Measurements from ENCODE around the gene ARHGEF4. TPM values are rescaled to one million over a fixed set of nuclear protein-coding genes. Genes with fewer than 3 reads are reported as not detected.
"Not testable (repeated sequence)": the region's sequence is repeated elsewhere in the genome, so short reads cannot be mapped to it uniquely, and the experiment has no call there.

The ARHGEF4 gene
- polyA plus RNA-seq, 3 donors from 2014 or later = not detected

DNA sequence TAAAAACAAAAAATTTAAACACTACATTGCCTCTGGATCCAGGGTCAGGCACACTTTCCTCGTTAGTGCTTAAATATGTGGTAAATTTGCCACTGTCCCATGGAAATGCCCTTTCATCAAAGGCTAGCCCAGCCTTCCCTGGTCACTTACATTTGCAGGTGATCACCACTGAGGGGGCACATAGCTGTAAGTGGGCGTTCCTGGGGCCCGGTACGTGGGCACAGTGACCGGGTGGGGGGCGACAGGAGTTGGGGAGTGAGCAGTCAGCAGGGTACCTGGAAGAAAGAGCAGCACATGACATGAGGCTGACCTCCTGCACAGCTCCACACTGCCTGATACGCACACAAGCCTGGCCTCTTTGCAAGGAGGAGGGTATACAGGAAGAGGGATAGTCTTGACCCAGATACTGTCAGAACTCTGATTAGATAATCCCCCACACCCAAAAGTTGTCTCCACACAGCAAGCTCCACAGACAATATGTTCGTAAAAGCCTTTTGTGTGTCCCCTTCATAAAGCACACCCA is 216.1 kb downstream of the ARHGEF4 start:
- H3K4me1 Mint-ChIP-seq = peaks cover 19 to 23% of the 10 kb centered on the region in 2 donors
- peaks cover 10 to 57% (median 23%) of the 10 kb centered on the region in 3 donors for H3K36me3 Mint-ChIP-seq
- no peak for DNase-seq

DNA sequence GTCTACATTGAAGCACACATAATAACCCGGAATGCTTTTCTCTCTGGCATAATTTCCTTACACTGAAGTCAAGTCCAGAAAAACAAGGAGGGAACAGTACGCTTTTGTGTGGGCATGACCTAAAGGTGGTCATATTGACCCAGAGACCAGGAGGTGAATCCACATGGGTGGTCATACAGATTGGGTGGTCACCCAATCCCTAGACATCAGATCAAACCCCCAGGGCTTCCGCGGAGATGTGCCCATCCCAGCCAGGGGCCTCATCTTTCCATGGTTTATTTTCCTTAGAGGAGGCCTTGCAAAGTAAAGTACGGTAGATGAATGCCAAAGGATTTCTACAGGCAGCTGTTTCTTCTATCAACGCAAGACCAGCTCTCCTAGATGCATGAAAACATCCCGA is 217.8 kb downstream of the ARHGEF4 start:
- H3K9me3 Mint-ChIP-seq = no peaks in the 10 kb centered on the region
- H3K4me3 Mint-ChIP-seq = no peak overlapping the region
- peaks cover 30 to 40% of the 10 kb centered on the region in 2 donors for H3K4me1 Mint-ChIP-seq
- no peak overlapping the region for H3K27ac Mint-ChIP-seq
- DNase-seq = no peak
- H3K27me3 Mint-ChIP-seq (ENCODE audit: low read depth in 3 of 3) = peaks cover 0 to 3% (median 3%) of the 10 kb centered on the region in 3 donors
- H3K36me3 Mint-ChIP-seq = peaks cover 10 to 49% (median 21%) of the 10 kb centered on the region in 3 donors

More for the DNA sequence above, 216.1 kb downstream of the ARHGEF4 start:
- H3K9me3 Mint-ChIP-seq = no peaks in the 10 kb centered on the region
- no peak overlapping the region for H3K4me3 Mint-ChIP-seq
- peaks cover 0 to 6% (median 3%) of the 10 kb centered on the region in 3 donors for H3K27me3 Mint-ChIP-seq (ENCODE audit: low read depth in 3 of 3)
- H3K27ac Mint-ChIP-seq = no peak overlapping the region

DNA sequence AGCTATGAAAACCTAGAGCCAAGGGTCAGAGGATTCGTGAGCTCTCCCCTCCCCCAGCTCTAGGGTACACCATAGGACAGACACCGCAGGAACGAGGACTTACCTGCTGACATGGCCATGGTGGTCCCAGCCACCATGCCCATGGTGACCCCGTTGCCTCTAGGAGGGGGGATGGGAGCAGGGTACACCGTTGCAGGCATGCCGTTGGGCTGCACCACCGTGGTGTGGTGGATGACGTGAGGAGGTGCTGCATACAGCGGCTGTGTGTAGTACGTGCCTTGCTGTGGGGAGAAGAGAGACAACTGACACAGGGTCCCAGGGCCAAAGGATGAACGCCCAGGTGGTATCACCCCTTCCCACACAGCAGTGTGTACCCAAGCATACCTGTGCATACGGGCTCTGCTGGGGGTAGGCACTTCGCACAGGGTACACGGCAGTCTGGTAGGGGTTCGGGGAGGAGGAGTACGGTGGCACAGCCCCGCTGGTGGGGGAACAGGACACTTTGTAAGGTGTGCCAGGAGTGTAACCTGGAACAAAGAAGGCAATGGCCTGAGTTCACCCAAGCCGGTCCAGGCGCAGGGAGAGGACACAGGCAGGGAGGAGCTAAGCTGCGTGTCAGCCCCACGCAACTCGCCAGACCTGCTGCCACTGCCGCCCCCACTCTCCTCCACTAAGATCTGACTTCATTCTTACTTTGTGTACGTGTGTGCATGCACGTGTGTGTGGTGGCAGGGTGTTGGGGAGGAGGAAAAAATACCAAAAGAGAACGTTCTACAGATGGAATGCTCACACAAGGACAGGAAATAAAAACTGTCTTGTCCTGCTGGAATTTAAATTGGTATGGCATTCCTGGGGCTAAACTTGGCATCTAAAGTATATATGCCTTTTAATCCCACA is 218.7 kb downstream of the ARHGEF4 start:
- peaks cover 0 to 3% (median 3%) of the 10 kb centered on the region in 3 donors for H3K27me3 Mint-ChIP-seq (ENCODE audit: low read depth in 3 of 3)
- no peaks in the 10 kb centered on the region for H3K9me3 Mint-ChIP-seq
- peak overlapping the region in 2 of 6 donors; percentile 17 to 29 for H3K27ac Mint-ChIP-seq
- DNase-seq = no peak
- H3K36me3 Mint-ChIP-seq = peaks cover 10 to 41% (median 17%) of the 10 kb centered on the region in 3 donors
- H3K4me1 Mint-ChIP-seq = peaks cover 33 to 50% of the 10 kb centered on the region in 2 donors
- H3K4me3 Mint-ChIP-seq = no peak overlapping the region

DNA sequence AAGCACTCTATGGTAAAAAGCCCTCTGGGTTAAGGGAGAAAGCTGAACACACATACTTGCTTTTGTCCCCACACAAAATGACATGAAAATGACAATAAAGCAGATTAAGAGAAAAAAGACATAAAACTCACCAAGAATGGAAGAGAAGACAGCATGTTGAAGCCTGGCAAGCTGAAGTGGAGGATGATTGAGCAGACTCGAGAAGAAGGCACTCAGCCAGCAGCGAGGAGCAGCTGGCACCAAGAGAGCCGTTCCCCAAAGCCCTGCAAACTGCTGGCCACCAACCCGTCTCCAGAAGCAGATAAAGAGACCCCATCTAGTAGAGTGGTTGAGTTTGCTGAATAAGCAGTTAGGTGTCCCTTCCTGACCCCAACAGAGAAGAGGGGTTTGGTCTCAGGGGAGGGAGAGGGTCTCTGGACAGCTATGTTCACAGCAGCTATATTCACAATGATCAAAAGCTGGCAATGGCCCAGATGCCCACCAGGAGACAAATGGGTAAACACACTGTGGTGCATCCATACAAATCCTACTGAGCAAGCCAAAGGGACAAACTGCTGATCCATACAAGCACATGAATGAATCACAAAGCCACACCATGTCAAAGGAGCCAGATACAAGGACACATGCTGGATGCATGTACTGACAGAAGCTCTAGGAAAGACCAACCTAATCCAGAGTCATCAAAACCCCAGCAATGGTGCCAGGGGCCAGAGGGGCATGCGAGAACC is 219.7 kb downstream of the ARHGEF4 start:
- H3K27me3 Mint-ChIP-seq (ENCODE audit: low read depth in 3 of 3) = peaks cover 0 to 3% (median 3%) of the 10 kb centered on the region in 3 donors
- peaks cover 37 to 58% of the 10 kb centered on the region in 2 donors for H3K4me1 Mint-ChIP-seq
- no peak for DNase-seq
- peaks cover 10 to 37% (median 13%) of the 10 kb centered on the region in 3 donors for H3K36me3 Mint-ChIP-seq
- H3K4me3 Mint-ChIP-seq = no peak overlapping the region
- H3K27ac Mint-ChIP-seq = peak overlapping the region in 5 of 6 donors; percentile 16 to 58 (median 29)
- no peaks in the 10 kb centered on the region for H3K9me3 Mint-ChIP-seq

DNA sequence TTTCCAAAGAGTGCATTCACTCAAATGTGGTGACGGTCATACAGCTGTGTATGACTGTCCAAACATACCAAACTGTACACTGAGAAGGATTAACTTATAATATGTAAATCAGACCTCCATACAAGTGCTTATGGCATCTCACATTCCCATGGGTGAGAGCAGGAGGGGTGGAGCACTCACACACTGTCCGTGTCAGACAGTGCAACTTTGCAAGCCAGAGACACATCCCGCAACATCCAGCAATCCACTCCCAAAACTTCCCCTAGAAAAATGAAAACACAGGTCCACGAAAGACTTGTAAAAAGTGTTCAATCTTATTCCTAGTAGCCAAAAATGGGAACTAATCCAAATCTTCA is 220.2 kb downstream of the ARHGEF4 start:
- Mint-ChIP-seq H3K36me3 (peaks cover 4 to 31% (median 8%) of the 10 kb centered on the region in 3 donors), H3K27ac (peak overlapping the region in 2 of 6 donors; percentile 16 to 47)

DNA sequence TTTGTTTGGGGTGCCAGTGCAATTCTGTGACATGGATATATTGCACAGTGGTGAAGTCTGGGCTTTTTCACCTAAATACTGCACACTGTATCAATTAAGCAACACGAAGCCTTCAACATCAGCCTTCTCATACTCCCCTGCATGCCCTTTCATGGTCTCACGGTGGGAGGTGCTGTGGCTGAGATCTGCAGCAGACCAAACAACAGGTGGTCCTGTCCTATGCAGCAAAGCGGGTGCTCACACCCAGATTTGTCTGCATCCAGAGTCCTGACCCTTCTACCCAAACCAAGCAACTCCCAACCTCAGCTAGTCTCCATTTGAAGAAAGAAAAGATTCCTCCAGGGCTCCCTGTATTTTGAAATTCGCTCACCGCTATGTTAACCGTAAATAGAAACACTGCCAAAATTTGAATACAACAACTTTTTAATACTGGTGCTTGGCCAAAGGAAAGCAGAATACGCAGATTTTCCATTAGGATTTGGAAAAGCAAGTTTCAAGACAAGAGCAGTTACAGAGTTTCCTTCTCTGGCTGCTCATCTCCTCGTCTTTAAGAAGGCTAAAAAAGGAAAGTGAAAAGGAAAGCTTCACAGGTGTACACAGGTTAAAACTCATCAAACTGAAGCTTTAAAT is 221.6 kb downstream of the ARHGEF4 start:
- DNase-seq = no peak
- H3K27me3 Mint-ChIP-seq (ENCODE audit: low read depth in 3 of 3) = peaks cover 0 to 3% (median 3%) of the 10 kb centered on the region in 3 donors
- H3K4me1 Mint-ChIP-seq = peaks cover 44 to 73% of the 10 kb centered on the region in 2 donors
- H3K4me3 Mint-ChIP-seq = no peak overlapping the region
- peak overlapping the region in 2 of 6 donors; percentile 36 to 69 for H3K27ac Mint-ChIP-seq
- H3K36me3 Mint-ChIP-seq = peaks cover 0 to 18% (median 5%) of the 10 kb centered on the region in 3 donors
- H3K9me3 Mint-ChIP-seq = no peaks in the 10 kb centered on the region

More for the DNA sequence above, 220.2 kb downstream of the ARHGEF4 start:
- H3K27me3 Mint-ChIP-seq (ENCODE audit: low read depth in 3 of 3) = peaks cover 0 to 3% (median 3%) of the 10 kb centered on the region in 3 donors
- DNase-seq = no peak
- H3K4me3 Mint-ChIP-seq = no peak overlapping the region
- peaks cover 39 to 63% of the 10 kb centered on the region in 2 donors for H3K4me1 Mint-ChIP-seq
- H3K9me3 Mint-ChIP-seq = no peaks in the 10 kb centered on the region

DNA sequence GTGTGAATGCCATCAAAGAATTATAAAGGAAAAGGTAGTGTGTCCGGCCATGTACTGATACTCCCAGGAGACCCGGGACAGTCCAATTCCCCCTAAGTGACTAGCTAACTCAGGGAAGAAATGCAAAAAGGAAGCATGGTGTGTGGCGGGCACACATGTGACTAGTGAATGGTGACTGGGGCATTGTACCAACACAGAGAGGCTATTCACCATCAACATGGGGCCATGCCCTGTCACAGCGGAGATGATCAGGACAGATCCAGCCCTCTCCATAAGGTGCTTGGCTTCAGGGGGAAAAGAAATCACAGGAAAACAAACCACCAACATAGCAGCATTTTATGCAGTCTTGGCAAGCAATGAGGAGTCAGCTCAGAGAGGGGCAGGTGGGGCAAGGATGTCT is 222.2 kb downstream of the ARHGEF4 start:
- no peak overlapping the region for H3K4me3 Mint-ChIP-seq
- H3K4me1 Mint-ChIP-seq = peaks cover 46 to 79% of the 10 kb centered on the region in 2 donors
- no peaks in the 10 kb centered on the region for H3K9me3 Mint-ChIP-seq
- H3K27me3 Mint-ChIP-seq (ENCODE audit: low read depth in 3 of 3) = peaks cover 0 to 3% (median 3%) of the 10 kb centered on the region in 3 donors
- H3K36me3 Mint-ChIP-seq = peaks cover 0 to 14% (median 5%) of the 10 kb centered on the region in 3 donors
- H3K27ac Mint-ChIP-seq = no peak overlapping the region
- DNase-seq = no peak

DNA sequence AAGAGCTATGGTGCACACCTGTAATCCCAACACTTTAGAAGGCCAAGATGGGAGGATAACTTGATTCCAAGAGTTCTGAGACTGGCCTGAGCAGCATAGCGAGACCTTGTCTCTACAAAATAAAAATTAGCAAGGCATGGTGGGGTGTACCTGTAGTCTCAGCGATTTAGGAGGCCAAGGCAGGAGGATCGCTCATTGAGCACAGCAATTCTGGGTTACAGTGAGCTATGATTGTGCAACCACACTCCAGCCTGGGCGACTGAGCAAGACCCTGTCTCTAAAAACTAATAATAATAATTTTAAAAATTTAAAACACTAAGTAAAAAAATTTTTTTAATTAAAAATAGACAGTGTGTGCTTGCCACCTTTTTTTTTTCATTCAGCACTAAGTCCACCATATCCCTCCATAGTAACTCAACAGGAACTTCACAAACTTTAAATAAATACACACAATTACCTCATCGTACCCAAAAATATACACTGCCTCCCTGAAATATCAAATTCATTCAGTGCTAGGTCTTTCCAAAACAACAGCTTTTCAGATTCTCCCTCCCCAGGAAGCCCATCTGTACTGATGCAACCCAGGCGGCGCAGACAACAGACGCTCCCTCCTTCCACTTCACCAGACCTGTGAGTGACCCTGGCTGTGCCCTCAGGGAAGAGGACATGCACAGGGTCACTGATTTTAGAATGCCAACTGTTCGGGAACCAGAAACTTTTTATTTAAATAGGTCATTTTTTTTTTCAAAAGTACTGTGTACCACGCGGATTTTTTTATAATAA is 227.0 kb downstream of the ARHGEF4 start:
- peaks cover 0 to 1% (median 0%) of the 10 kb centered on the region in 3 donors for H3K27me3 Mint-ChIP-seq (ENCODE audit: low read depth in 3 of 3)
- H3K27ac Mint-ChIP-seq = peak overlapping the region in 2 of 6 donors; percentile 24 to 58
- DNase-seq = no peak
- H3K4me3 Mint-ChIP-seq = no peak overlapping the region
- peaks cover 4 to 19% (median 9%) of the 10 kb centered on the region in 3 donors for H3K36me3 Mint-ChIP-seq
- peaks cover 39 to 83% of the 10 kb centered on the region in 2 donors for H3K4me1 Mint-ChIP-seq
- H3K9me3 Mint-ChIP-seq = no peaks in the 10 kb centered on the region

DNA sequence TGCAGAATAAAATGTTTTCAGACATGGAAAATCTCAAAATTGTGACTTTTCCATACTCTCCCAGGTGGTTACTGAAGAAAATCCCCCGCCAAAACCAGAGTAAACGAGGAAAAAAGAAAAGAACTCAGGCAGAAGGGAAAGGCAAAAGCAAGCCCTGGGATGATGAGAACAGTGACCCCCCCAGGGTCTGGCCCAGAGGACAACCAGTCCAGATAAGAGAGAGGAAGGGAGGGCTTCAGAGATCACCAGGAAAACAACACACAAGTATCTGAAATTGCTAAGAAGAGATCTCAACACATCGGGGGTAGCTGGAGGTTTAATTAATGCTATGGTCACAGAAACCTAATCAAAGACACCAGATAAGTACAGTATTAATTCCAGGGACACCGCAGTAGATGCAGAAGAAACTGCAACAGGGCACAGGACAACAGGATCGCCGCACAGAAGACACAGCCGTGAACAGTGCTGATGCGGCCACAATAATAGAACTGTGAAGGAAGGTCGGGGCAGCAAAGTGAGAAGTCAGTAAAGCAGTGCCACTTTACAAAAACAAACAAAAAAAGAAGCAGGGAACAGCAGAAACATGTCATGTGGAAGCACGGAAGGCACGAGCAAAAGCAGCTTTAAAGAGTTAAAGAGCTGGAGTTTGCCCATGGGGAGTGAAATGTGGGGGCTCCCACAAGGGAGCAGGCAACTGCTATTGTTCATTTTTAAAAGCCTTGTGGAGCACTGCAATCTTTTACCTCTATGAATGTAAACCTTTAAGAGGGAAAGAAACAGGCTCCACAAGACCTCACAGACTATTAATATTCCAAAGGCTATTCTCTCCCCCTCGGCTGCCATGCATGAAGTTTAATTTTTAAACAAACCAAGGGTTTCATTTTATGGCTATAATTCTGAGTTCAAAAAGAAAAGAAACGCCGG is 228.1 kb downstream of the ARHGEF4 start:
- H3K4me1 Mint-ChIP-seq = peaks cover 34 to 72% of the 10 kb centered on the region in 2 donors
- DNase-seq = no peak
- peaks cover 4 to 19% (median 9%) of the 10 kb centered on the region in 3 donors for H3K36me3 Mint-ChIP-seq
- H3K9me3 Mint-ChIP-seq = no peaks in the 10 kb centered on the region
- H3K27ac Mint-ChIP-seq = peak overlapping the region in 3 of 6 donors; percentile 0 to 46 (median 36)
- H3K4me3 Mint-ChIP-seq = no peak overlapping the region
- peaks cover 0 to 1% (median 0%) of the 10 kb centered on the region in 3 donors for H3K27me3 Mint-ChIP-seq (ENCODE audit: low read depth in 3 of 3)

DNA sequence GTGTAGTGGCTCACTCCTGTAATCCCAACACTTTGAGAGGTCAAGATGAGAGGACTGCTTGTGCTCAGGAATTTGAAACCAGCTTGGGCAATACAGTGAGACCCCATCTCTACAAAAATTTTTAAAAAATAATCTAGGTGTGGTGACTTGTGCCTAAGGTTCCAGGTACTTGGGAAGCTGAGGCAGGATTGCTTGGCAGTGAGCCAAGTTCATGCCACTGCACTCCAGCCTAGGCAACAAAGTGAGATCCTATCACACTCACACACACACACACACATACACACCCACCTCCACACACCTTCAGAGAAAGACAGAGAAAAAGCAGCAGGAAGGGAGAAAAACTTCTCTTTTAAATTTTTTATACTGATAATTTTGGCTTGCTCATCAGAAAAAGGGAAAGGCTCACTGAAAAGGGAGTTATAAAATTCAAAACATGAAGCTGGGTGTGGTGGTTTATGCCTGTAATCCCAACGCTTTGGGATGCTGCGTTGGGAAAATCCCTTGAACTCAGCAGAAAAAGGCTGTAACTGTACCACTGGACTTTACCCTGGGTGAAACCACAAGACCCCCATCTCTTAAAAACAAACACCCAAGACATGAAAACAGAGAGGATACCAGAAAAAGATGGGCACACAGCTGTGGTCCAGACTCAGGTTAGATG is 230.9 kb downstream of the ARHGEF4 start:
- Mint-ChIP-seq H3K4me3 (no peak overlapping the region), H3K36me3 (peaks cover 18 to 24% (median 19%) of the 10 kb centered on the region in 3 donors), H3K9me3 (no peaks in the 10 kb centered on the region), H3K4me1 (peaks cover 24 to 66% of the 10 kb centered on the region in 2 donors), H3K27me3 (ENCODE audit: low read depth in 3 of 3) (peaks cover 0 to 3% (median 0%) of the 10 kb centered on the region in 3 donors), H3K27ac (peak overlapping the region in 2 of 6 donors; percentile 42 to 82)
- DNase-seq = no peak

DNA sequence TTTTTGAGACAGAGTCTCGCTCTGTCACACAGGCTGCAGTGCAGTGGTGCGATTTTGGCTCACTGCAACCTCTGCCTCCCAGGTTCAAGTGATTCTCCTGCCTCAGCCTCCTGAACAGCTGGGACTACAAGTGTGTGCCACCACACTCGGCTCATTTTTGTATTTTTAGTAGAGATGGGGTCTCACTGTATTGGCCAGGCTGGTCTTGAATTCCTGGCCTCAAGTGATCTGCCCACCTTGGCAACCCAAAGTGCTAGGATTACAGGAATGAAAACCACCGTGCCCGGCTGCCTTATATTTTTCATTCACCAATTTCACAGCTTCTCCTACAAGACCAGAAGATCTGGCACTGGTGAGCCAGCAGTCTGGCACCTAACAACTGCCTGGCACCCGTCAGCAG is 231.5 kb downstream of the ARHGEF4 start:
- not testable (repeated sequence) for H3K27ac Mint-ChIP-seq; H3K27me3 Mint-ChIP-seq (ENCODE audit: low read depth in 3 of 3); DNase-seq; H3K9me3 Mint-ChIP-seq; H3K4me3 Mint-ChIP-seq
- H3K4me1 Mint-ChIP-seq = peaks cover 24 to 64% of the 10 kb centered on the region in 2 donors
- H3K36me3 Mint-ChIP-seq = peaks cover 18 to 24% (median 19%) of the 10 kb centered on the region in 3 donors

All from immature natural killer cell (primary cell).